Measurements from ENCODE around the gene PALLD. TPM values are rescaled to one million over a fixed set of nuclear protein-coding genes. Genes with fewer than 3 reads are reported as not detected.
A peak's percentile ranks its signal among the peaks of the same experiment; 100 is the strongest.

PALLD gene
- polyA plus RNA-seq, 1 donor, result 182 TPM

GRCh38 chr4:168859100-168859499 is 362.2 kb downstream of the PALLD start:
- DNase-seq, result no peak

- DNase-seq, result no peak
Observed at GRCh38 chr4:168859888-168860694, 363.2 kb downstream of the PALLD start.

- DNase-seq, result no peak
Observed at GRCh38 chr4:168860827-168861226, 364.0 kb downstream of the PALLD start.

DNA sequence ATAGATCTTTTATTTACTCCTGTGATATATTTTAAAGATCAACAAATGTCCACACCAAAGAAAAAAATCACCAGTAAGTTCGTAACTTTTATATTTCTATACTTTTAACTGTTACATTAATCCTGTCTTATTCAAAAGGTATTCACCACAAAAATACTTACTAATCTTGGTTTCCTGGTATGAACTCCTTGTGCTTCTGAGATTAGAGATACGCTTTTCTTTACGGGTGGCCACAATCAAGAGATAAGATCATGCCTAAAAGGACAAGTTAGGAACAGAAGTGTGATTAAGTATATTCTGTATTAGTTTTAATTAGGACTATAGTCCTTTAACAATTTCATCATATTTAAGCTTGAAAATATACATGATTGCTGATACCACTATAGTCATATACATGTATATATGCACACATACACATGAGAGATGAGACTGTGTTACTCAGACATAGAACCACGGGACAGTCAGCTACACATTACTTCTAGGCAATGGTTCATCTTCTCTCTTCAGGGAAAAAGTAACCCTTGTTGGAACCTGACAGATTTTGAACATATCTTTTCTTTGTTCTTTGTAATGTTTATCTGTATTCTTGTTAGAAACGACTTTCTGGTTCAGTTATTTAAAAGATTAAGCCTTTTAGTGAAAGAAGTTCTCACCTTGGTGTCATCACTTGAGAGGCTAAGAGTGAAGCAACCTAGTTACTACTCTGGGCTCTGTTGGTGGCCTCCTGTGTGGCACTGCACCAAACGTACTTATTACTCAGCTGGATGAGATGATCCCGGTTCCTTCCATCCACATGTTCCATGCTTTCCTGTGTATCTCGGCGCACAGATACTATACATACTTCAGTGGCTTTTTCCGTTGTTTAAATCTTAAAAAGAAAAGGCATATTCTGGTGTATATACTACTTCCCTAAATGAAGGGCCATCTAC is 367.1 kb downstream of the PALLD start:
- no peak for DNase-seq

DNA sequence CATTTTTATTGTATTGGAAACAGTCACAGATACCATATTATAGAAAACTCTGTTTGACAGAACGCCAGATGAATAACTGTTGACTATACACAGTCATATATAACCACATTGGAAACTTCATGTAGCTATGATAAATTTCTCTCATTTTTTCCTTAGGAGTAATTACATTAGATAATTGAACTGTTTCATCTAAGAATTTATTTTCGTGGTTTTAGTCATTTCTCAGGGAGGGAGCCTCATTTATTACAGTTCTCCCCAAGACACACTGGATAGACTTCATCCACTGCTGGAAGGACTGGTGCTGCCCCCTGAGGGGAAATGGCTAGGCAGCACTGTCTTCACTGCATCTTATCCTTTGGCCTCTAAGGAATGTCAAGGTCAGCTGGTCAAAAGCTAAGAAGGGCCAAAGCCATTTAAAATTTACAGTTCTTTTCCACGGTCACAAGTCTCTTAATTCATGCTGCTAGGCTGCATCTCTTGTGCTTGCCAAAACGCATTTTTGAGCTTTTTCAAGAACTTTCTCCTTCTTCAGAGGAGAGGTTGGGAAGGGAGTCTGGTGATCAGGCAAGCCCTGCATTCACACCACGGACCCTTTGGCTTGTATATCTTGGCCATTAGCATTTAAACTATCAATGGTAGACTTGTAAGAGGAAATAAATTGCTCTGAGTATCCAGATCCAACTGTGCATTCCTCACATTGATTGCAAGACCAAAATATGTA is 368.1 kb downstream of the PALLD start:
- DNase-seq, result peak; percentile 56

GRCh38 chr4:168865854-168866253 is 369.0 kb downstream of the PALLD start:
- DNase-seq, result no peak

GRCh38 chr4:168866635-168867034 is 369.8 kb downstream of the PALLD start:
- DNase-seq, result no peak

DNA sequence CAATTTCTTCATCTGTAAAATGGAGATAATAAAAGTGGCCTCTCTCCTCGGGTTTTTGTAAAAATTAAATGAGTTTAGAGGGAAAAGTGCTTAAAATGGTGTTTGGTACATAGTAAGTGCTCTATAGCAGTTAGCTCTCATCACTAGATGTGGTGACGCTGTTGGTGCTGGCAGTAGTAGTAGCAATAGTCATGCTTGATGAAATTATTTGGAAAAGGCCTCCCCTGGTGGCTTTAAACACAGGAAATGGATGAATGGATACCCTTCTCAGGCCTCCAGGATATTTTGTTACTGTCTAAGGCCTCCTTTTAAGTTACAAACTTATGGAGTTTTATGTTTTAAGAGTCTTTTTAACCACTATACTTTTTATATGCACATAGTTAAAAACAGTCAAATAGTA is 370.3 kb downstream of the PALLD start:
- DNase-seq, result no peak

GRCh38 chr4:168868044-168868781 is 371.4 kb downstream of the PALLD start:
- DNase-seq, result no peak

DNA sequence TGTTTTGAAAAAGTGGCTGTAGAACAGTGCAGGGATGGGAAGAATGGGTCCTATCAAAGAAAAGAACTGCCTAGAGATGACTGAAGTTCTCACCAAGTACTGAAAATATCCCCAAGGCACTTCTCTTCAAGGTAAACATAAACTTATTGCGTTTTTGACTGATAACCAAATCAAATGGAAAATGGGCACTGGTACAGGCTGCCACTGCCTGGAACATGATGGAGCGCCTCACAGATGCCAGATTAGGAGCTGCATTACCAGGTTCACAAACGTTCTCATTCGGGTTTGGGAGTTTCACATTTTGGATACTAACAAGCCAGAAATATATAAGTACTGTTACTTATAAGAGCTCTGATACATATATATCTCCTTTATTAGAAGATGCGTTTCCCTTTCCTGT is 371.9 kb downstream of the PALLD start:
- DNase-seq, result no peak

DNA sequence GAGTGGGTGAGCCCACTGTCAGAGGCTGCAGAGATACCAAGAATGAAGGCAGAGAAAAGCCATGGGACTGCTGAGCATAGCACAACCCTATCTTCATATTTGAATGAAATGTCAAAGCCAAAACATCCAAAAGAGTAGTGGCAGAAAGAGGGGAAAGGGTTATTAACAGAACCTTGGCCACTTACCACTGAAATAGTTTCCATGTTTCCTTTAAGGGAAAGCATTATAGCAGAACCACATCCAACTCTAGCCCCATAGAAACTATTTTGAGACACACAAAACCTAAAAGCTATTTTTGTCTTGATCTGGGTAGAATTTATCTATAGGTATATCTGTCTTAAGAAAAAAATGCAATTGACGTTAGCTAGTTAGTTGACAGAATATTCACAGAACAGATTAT is 373.2 kb downstream of the PALLD start:
- DNase-seq, result peak; percentile 54

DNA sequence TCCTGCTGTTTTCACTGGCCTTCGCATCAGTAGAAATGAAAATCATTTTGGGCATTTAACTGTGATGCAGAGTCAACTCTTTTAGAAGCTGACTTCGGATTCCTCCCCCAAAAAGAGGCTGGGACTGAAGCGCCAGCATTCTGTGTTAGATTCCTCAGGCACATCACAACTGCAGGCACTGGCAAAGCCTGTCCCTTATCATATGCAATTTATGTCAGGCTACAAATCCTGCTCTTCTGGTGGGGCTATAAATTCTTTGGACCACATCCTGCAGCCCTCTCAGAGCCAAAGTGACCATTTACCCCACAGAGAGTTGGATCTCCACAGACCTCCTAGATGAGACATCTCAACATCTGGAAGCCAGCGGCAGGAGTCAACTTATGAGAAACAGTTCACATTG is 374.8 kb downstream of the PALLD start:
- DNase-seq, result no peak

- no peak for DNase-seq
Observed at GRCh38 chr4:168874083-168874482, 377.2 kb downstream of the PALLD start.

DNA sequence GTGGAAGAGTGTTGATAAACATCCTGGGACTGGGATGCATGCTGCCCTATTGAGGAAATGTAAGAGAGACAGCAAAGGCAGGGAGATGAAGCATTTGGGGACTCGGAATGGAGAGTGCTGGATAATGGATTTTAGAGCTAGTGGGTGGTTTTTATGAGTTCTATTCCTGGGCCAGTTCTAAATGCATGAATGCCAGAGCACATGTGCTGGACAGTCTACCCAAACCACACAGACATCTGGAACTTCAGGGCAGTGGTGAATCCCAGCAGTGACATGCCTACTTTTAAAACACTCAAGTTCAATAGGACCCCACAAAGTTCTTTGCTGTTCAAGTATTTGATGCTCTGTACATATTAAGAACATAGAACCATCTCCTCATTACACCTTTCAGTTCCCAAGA is 379.3 kb downstream of the PALLD start:
- no peak for DNase-seq

- peak; percentile 58 for DNase-seq
Observed at GRCh38 chr4:168877511-168878491, 380.9 kb downstream of the PALLD start.

- DNase-seq, result no peak
Observed at GRCh38 chr4:168878623-168879022, 381.8 kb downstream of the PALLD start.

DNA sequence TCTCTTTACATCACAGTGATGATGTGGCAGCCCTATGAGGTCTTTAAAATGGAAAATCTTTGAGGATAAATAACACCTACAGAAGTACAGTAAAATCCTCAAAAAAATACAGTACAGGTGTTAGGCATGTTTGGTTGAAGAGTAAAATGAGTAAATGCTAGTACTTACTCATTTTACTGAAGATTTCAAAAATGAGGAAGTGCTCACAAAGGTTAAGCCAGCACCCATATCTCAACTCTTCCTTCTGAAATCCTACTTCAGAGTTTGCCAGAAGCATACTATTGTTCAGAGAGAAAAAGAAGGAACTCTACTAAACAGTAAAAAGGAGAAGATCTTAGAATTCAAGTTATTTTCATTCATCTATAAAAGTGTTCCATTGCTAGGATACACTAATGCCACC is 382.3 kb downstream of the PALLD start:
- no peak for DNase-seq

- DNase-seq, result no peak
Observed at GRCh38 chr4:168880072-168880675, 383.3 kb downstream of the PALLD start.

- no peak for DNase-seq
Observed at GRCh38 chr4:168880811-168881595, 384.2 kb downstream of the PALLD start.

Data from hindlimb muscle (tissue), 1 donor.